ENCODE data around the gene IL7R. TPM values are rescaled to one million over a fixed set of nuclear protein-coding genes. Genes with fewer than 3 reads are reported as not detected.
"Not testable (repeated sequence)": the region's sequence is repeated elsewhere in the genome, so short reads cannot be mapped to it uniquely, and the experiment has no call there.

The IL7R gene
- total RNA-seq, 1 donor from 2014 or later = 0.92 TPM

GRCh38 chr5:35835796-35836742, 20.6 kb upstream of the IL7R start:
- no peak for DNase-seq (ENCODE audit: low spot score)
- intact Hi-C loops (cut with DNase I) = no loop called here

- intact Hi-C loops (cut with DNase I) = no loop called here
- no peak for DNase-seq (ENCODE audit: low spot score)
These were observed 18.2 kb upstream of the IL7R start for GRCh38 chr5:35838370-35839042.

- no peak for DNase-seq (ENCODE audit: low spot score)
- intact Hi-C loops (cut with DNase I) = no loop called here
These were observed 13.8 kb upstream of the IL7R start for GRCh38 chr5:35842856-35843255.

GRCh38 chr5:35845508-35845907, 11.2 kb upstream of the IL7R start:
- intact Hi-C loops (cut with DNase I) = not testable (repeated sequence)

GRCh38 chr5:35847491-35847890, 9.2 kb upstream of the IL7R start:
- intact Hi-C loops (cut with DNase I) = no loop called here

More at GRCh38 chr5:35845508-35845907, 11.2 kb upstream of the IL7R start:
- DNase-seq (ENCODE audit: low spot score) = not testable (repeated sequence)

GRCh38 chr5:35847961-35848360, 8.7 kb upstream of the IL7R start:
- intact Hi-C loops (cut with DNase I) = no loop called here
- DNase-seq (ENCODE audit: low spot score) = no peak

More at GRCh38 chr5:35847491-35847890, 9.2 kb upstream of the IL7R start:
- DNase-seq (ENCODE audit: low spot score) = no peak

GRCh38 chr5:35849860-35850259, 6.8 kb upstream of the IL7R start:
- intact Hi-C loops (cut with DNase I) = no loop called here
- DNase-seq (ENCODE audit: low spot score) = no peak

- DNase-seq (ENCODE audit: low spot score) = no peak
- intact Hi-C loops (cut with DNase I) = no loop called here
These were observed 5.6 kb upstream of the IL7R start for GRCh38 chr5:35850967-35851680.

GRCh38 chr5:35852084-35852734, 4.5 kb upstream of the IL7R start:
- no peak for DNase-seq (ENCODE audit: low spot score)
- intact Hi-C loops (cut with DNase I) = no loop called here

GRCh38 chr5:35852773-35853172, 3.9 kb upstream of the IL7R start:
- DNase-seq (ENCODE audit: low spot score) = no peak
- intact Hi-C loops (cut with DNase I) = no loop called here

- DNase-seq (ENCODE audit: low spot score) = no peak
- intact Hi-C loops (cut with DNase I) = no loop called here
These were observed 3.1 kb upstream of the IL7R start for GRCh38 chr5:35853631-35854030.

- intact Hi-C loops (cut with DNase I) = no loop called here
- DNase-seq (ENCODE audit: low spot score) = no peak
These were observed 2.4 kb upstream of the IL7R start for GRCh38 chr5:35854248-35854647.

- DNase-seq (ENCODE audit: low spot score) = no peak
- intact Hi-C loops (cut with DNase I) = no loop called here
These were observed 1.5 kb upstream of the IL7R start for GRCh38 chr5:35855187-35855586.

- intact Hi-C loops (cut with DNase I); DNase-seq (ENCODE audit: low spot score): not testable (repeated sequence)
These were observed 416 bp upstream of the IL7R start for GRCh38 chr5:35856186-35856764.

GRCh38 chr5:35857606-35858205, 1.0 kb downstream of the IL7R start:
- no peak for DNase-seq (ENCODE audit: low spot score)
- intact Hi-C loops (cut with DNase I) = no loop called here

GRCh38 chr5:35859101-35859661, 2.5 kb downstream of the IL7R start:
- intact Hi-C loops (cut with DNase I) = no loop called here
- DNase-seq (ENCODE audit: low spot score) = no peak

GRCh38 chr5:35860686-35861085, 4.0 kb downstream of the IL7R start:
- intact Hi-C loops (cut with DNase I) = no loop called here
- DNase-seq (ENCODE audit: low spot score) = no peak

GRCh38 chr5:35861718-35862117, 5.0 kb downstream of the IL7R start:
- DNase-seq (ENCODE audit: low spot score) = no peak
- intact Hi-C loops (cut with DNase I) = no loop called here

GRCh38 chr5:35862126-35862525, 5.4 kb downstream of the IL7R start:
- intact Hi-C loops (cut with DNase I) = no loop called here
- DNase-seq (ENCODE audit: low spot score) = no peak

Measured in cardiac septum (tissue), 1 donor.